HG03139 (cell line): ENCODE data around the gene MAP3K13.
"Not testable (repeated sequence)": the region's sequence is repeated elsewhere in the genome, so short reads cannot be mapped to it uniquely, and the experiment has no call there.

Experiments
- ATAC-seq: cut with Tn5 transposase; IDR thresholded peaks from one replicate; pipeline ENCODE4 v1.9.1; 2021; ENCODE audit not compliant: unreplicated experiment

MAP3K13 gene

GRCh38 chr3:185393055-185393454 lies 30.1 kb downstream of the MAP3K13 start:
- no peak for ATAC-seq

DNA sequence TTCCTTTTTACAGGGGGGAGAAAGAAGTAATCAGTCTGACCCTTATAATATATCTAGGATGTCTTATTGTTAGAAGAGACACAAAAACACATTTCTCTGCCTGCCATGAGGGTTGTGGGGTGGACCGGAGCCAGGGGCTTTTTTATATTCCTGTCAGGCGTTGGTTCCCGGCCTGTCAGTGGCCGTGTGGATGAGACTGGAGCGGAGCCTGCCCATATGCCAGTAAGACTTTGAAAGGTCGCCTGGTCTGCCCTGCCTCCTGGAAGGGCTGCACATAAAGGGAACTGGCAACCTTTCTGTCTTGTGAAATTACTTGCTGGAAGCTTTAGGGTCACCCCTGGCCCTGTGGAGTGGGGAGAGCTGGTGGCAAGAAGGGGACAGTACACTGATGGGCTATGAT lies 34.7 kb downstream of the MAP3K13 start:
- ATAC-seq = no peak

GRCh38 chr3:185399737-185400667 lies 37.1 kb downstream of the MAP3K13 start:
- no peak for ATAC-seq

- no peak for ATAC-seq
Observed at GRCh38 chr3:185400866-185401265, 37.9 kb downstream of the MAP3K13 start.

GRCh38 chr3:185401319-185401955 lies 38.5 kb downstream of the MAP3K13 start:
- no peak for ATAC-seq

GRCh38 chr3:185402561-185402960 lies 39.6 kb downstream of the MAP3K13 start:
- ATAC-seq = no peak

DNA sequence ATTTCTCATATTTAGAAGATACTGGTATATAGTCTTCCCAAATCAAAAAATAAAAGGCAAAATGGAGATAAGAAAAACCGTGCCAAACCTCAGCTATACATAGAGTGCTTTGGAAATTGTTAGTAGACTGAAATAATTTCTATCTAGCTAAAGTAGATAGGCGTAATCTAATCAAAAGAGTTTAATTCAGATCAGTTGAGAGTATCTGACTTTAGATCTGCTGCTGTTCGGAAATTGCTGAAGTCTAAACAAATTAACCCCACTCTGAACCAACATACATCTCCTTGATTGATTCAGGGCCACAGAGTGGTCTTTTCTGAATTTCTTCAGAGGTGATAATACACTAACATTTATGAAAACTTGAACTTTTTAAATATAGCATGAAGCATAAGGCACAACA lies 40.1 kb downstream of the MAP3K13 start:
- ATAC-seq = no peak

DNA sequence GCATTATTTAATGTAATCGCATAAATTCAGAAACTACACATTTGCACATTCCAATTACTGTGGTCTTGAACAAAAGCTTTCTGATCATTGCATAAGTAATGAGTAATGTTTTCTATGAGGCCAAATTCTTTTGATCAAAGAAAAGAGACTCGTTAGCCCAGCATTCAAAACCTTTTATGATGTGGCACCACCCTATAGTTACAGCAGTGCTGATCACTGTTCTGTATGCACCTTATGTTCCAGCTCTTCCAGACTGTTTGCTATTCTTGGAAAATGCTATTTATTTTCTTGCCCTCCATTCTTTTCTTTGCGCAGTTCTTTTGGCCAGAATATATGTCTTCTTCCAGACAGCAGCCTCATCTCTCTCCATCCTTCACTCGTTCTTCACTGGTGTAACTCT lies 42.3 kb downstream of the MAP3K13 start:
- no peak for ATAC-seq

- ATAC-seq = no peak
Observed at GRCh38 chr3:185405664-185406063, 42.7 kb downstream of the MAP3K13 start.

GRCh38 chr3:185406121-185406620 lies 43.2 kb downstream of the MAP3K13 start:
- ATAC-seq = no peak

DNA sequence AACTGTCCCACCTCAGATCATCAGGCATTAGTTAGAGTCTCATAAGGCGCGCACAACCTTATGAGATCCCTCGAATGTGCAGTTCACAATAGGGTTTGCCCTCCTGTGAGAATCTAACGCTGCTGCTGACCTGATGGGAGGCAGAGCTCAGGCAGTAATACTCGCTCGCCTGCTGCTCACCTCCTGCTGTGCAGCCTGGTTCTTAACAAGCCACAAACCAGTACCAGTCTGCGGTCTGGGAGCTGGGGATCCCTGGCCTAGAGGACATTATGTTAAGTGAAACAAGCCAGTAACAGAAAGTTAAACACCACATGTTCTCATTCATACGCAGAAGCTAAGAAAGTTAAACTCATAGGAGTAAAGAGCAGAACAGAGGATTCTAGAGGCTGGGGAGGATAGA lies 47.0 kb downstream of the MAP3K13 start:
- ATAC-seq = no peak

GRCh38 chr3:185411133-185411532 lies 48.2 kb downstream of the MAP3K13 start:
- ATAC-seq = no peak

DNA sequence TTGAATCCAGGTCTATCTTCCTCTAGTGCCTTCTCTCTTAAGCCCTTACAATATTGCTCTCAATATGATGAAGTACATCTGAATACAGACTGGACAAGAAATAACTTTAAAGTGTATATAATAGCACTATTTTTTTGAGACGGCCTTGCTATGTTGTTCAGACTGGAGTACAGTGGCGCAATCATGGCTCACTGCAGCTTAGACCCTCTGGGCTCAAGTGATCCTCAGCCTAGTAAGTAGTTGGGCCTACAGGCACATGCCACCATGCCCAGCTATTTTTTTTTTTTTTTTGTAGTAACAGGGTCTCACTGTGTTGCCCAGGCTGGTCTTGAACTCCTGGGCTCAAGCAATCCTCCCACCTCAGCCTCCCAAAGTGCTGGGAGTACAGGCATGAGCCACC lies 53.6 kb downstream of the MAP3K13 start:
- ATAC-seq = no peak

- ATAC-seq = not testable (repeated sequence)
Observed at GRCh38 chr3:185418561-185418977, 55.6 kb downstream of the MAP3K13 start.

DNA sequence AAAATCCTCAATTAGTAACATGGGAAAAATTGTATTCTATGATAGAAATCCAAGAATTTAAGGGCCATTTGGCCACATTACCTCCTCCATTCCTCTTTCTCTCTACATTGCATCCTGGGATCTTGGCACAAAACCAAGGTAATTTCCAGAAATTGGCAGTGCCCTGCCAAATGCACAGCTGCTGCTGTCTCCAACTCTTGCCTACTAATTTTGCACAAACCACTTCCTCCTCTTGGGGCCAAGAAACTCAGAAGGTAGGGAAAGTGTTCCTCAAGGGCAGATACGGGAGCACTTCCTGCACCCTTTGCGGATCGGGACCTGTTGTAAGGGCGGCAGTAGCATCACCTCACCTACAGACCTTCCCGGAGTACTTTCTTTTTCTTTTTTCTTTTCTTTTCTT lies 57.8 kb downstream of the MAP3K13 start:
- ATAC-seq = no peak

- ATAC-seq = no peak
Observed at GRCh38 chr3:185421577-185422232, 58.8 kb downstream of the MAP3K13 start.

DNA sequence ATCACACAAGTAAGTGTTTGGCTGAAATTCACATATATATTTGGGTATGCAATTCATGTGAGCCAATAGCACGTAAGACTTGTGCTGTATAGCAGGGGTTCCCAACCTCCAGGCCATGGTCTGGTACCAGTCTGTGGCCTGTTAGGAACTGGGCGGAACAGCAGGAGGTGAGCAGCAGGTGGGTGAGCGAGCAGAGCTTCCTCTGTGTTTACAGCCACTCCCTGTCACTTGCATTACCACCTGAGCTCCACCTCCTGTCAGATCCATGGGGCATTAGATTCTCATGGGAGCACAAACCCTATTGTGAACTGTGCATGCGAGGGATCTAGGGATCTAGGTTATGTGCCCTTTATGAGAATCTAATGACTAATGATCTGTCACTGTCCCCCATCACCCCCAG lies 59.7 kb downstream of the MAP3K13 start:
- no peak for ATAC-seq

DNA sequence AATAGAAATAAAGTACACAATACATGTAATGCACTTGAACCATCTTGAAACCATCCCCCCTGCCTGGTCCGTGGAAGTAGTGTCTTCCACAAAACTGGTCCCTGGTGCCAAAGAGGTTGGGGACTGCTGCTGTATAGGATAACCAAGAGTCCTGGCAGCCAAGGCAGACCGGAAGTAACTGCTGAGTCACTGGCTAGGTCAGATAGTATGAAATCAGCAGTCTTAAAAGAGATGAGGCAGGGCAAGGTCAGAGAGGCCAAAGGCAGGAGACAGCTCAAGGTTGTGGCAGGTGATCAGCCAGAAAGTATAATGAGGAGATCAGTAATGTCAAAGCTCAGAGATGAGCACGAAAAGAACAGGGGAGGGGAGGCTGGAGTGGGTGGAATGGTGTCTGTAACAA lies 60.2 kb downstream of the MAP3K13 start:
- ATAC-seq = no peak

- ATAC-seq = no peak
Observed at GRCh38 chr3:185424435-185424834, 61.5 kb downstream of the MAP3K13 start.

- ATAC-seq = no peak
Observed at GRCh38 chr3:185430375-185430774, 67.4 kb downstream of the MAP3K13 start.

DNA sequence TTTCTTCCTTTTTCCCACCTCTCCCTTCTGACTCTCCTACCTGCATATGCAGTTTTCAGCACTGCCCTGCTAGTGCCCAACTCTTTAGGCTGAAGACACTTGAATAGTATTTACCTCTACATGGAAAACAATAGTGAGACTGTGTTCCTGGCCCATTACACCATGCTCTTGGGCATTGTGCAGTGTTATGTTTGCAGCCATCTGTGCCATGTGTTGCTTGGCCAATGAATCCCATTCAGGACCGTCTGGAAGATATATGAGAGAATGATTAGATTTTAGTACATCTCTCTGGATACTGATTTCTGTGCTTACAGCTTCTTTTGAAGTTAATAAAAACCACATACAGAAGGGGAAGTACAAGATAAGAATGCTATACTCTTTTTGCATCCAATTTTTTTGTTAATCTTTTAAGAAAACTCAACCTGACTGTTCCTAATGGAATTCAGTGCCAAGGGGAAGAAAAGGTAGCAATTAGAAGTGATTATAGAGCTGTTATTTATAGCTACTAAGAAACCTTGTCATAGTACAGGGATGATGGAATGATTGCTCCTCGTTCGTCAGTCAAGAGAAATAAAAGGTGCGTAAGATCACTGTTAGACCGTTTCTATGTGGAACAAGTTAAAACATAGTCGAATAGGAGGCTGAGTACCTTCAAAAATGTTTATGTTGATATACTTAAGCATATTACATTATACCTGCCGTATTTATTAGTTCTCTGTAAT lies 77.0 kb downstream of the MAP3K13 start:
- ATAC-seq = no peak
